Fibroblast of lung (primary cell): Measurements from ENCODE around the gene HERC2. TPM values are rescaled to one million over a fixed set of nuclear protein-coding genes. Genes with fewer than 3 reads are reported as not detected.

ENCODE experiments used
- DNase-seq, 2 donors: peaks; one replicate each; pipeline versions ENCODE4 v3.0.0 to v3.0.0-alpha.2; 2010; ENCODE audit warnings: low read depth in 2 of 2
- H2AFZ ChIP-seq: 2 replicates; pipeline ENCODE4 v1.5.1; 2012; ENCODE audit warnings: low read length, control low read depth, inconsistent platforms
- H3K27ac ChIP-seq: 2 replicates; pipeline ENCODE4 v1.5.1; 2011; ENCODE audit warnings: low read length, control low read depth; ENCODE audit not compliant: insufficient read depth
- H3K27me3 ChIP-seq: 2 replicates; pipeline ENCODE4 v1.5.1; 2011; ENCODE audit warnings: mild to moderate bottlenecking, low read length; ENCODE audit not compliant: control insufficient read depth, insufficient read depth
- H3K36me3 ChIP-seq: 2 replicates; pipeline ENCODE4 v1.5.1; 2011; ENCODE audit warnings: low read length; ENCODE audit not compliant: control insufficient read depth, insufficient read depth
- H3K4me1 ChIP-seq: 2 replicates; pipeline ENCODE4 v1.5.1; 2011; ENCODE audit warnings: low read length; ENCODE audit not compliant: control insufficient read depth, insufficient read depth; ENCODE audit errors: extremely low read depth
- H3K4me2 ChIP-seq: 2 replicates; pipeline ENCODE4 v1.5.1; 2011; ENCODE audit warnings: low read length, control low read depth; ENCODE audit not compliant: insufficient read depth; ENCODE audit errors: extremely low read depth
- H3K4me3 ChIP-seq, 4 experiments: fragments of 200-600 bp in 1 of 4; sonication (generic) in 1 of 4; replicated peaks in 1 of 4; 2 replicates each; pipeline ENCODE4 v1.5.1; 2011 to 2016; ENCODE audit warnings: low read length in 4 of 4, low read depth in 3 of 4, mild to moderate bottlenecking in 3 of 4, control low read depth in 2 of 4, inconsistent platforms in 1 of 4, mixed read lengths in 1 of 4; ENCODE audit not compliant: insufficient read depth in 1 of 4; ENCODE audit errors: control extremely low read depth in 1 of 4
- H3K79me2 ChIP-seq: 2 replicates; pipeline ENCODE4 v1.5.1; 2012; ENCODE audit warnings: mild to moderate bottlenecking, low read length, inconsistent platforms; ENCODE audit not compliant: control insufficient read depth, insufficient read depth
- H3K9ac ChIP-seq: 2 replicates; pipeline ENCODE4 v1.5.1; 2011; ENCODE audit warnings: mild to moderate bottlenecking, low read length, control low read depth; ENCODE audit not compliant: insufficient read depth
- H3K9me3 ChIP-seq: 2 replicates; pipeline ENCODE4 v1.5.1; 2012; ENCODE audit warnings: low read depth, low read length; ENCODE audit not compliant: control insufficient read depth, insufficient read depth
- H4K20me1 ChIP-seq: 2 replicates; pipeline ENCODE4 v1.5.1; 2011; ENCODE audit warnings: low read length; ENCODE audit not compliant: control insufficient read depth, insufficient read depth; ENCODE audit errors: extremely low read depth
- EZH2 ChIP-seq: IDR thresholded peaks from 2 replicates; pipeline ENCODE4 v1.5.1; 2012; ENCODE audit warnings: low read length, control low read depth, mild to moderate bottlenecking; ENCODE audit errors: missing control alignments
- polyA plus RNA-seq, 2 donors: library from polyadenylated mRNA; depleted of rRNA in 1 of 2; stranded (reverse) in 1 of 2; unstranded in 1 of 2; fragments of >200 nt; gene quantifications; 2 replicates each; pipeline ENCODE4 v1.2.1, GENCODE V29; 2011 to 2012; ENCODE audit warnings: missing spikeins in 1 of 2
- total RNA-seq: library from RNA; depleted of rRNA; stranded (reverse); fragments of >200 nt; gene quantifications from 2 replicates; pipeline ENCODE4 v1.2.1, GENCODE V29; 2014
- TF ChIP-seq, protein P1 (sequence below), 2 donors: IDR thresholded peaks in 1 of 2; conservative IDR thresholded peaks in 1 of 2; 1 replicate in 1 of 2; 2 replicates in 1 of 2; pipeline ENCODE4 v1.5.1; 2011 to 2012; ENCODE audit warnings: low read length in 2 of 2, control low read depth in 1 of 2, inconsistent platforms in 1 of 2, low read depth in 1 of 2, mild to moderate bottlenecking in 1 of 2

HERC2 gene
- total and polyA plus RNA-seq, 2 donors (not counting 1 experiment from before 2014, with no cell fraction given): 12.4 to 55.8 TPM

DNA sequence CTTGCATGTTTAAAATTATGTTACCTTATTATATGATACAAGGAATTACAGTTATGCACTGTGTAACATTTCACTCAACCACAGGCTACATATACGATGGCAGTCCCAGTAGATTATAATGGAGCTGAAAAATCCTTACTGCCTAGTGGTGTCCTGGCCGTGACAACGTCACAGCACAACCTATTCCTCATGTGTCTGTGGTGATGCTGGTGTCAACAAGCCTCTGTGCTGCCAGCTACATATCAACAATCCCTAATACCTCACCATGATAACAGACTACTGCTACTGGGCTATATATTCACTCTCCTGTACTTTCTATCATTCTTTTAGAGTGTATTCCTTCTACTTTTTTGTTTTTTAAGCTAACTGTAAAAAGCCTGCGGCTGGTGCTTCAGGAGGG lies 142.7 kb downstream of the HERC2 start:
- peaks cover 6% of the 10 kb centered on the region for H3K36me3 ChIP-seq
- H2AFZ ChIP-seq: no peak overlapping the region
- H3K4me1 ChIP-seq: no peaks in the 10 kb centered on the region
- H3K4me2 ChIP-seq: no peak overlapping the region
- no peak overlapping the region for H3K4me3 ChIP-seq
- H3K9me3 ChIP-seq: no peaks in the 10 kb centered on the region
- DNase-seq: no peak
- no peaks in the 10 kb centered on the region for H3K27me3 ChIP-seq
- TF ChIP-seq, protein P1, sequence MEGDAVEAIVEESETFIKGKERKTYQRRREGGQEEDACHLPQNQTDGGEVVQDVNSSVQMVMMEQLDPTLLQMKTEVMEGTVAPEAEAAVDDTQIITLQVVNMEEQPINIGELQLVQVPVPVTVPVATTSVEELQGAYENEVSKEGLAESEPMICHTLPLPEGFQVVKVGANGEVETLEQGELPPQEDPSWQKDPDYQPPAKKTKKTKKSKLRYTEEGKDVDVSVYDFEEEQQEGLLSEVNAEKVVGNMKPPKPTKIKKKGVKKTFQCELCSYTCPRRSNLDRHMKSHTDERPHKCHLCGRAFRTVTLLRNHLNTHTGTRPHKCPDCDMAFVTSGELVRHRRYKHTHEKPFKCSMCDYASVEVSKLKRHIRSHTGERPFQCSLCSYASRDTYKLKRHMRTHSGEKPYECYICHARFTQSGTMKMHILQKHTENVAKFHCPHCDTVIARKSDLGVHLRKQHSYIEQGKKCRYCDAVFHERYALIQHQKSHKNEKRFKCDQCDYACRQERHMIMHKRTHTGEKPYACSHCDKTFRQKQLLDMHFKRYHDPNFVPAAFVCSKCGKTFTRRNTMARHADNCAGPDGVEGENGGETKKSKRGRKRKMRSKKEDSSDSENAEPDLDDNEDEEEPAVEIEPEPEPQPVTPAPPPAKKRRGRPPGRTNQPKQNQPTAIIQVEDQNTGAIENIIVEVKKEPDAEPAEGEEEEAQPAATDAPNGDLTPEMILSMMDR (conservative IDR thresholded peaks at IDR 0.05 in 1 of 2, IDR thresholded peaks at IDR 0.05 in 1 of 2; ENCODE audit: low read depth in 1 of 2, low read length in 2 of 2): no peak
- TF ChIP-seq EZH2: no peak
- H4K20me1 ChIP-seq: no peaks in the 10 kb centered on the region
- H3K27ac ChIP-seq: no peak overlapping the region
- no peak overlapping the region for H3K9ac ChIP-seq
- H3K79me2 ChIP-seq: no peaks in the 10 kb centered on the region

DNA sequence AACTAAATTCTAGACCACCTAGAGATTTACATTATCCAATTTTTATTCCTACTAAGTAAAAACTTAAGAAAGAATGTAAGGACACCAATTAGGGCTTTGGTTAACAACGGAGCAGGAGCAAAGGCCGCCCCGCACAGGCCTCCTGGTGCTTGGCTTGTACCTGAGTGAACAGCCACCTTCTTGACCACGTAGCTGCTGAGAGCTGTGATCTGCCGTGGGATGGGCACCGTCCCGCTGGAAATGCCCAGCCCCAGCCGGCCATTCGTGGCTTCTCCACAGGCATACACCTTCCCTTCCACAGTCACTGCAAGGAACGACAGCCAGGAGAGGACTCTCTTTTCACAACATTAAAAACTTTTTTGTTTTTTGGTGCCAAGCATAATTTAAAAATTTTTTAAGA lies 143.3 kb downstream of the HERC2 start:
- DNase-seq: no peak
- Histone ChIP-seq H3K4me3 (no peak overlapping the region), H3K27ac (no peak overlapping the region), H3K4me2 (no peak overlapping the region), H3K9ac (no peak overlapping the region), H3K79me2 (no peaks in the 10 kb centered on the region), H3K27me3 (no peaks in the 10 kb centered on the region), H3K4me1 (no peaks in the 10 kb centered on the region), H4K20me1 (no peaks in the 10 kb centered on the region), H2AFZ (no peak overlapping the region), H3K9me3 (no peaks in the 10 kb centered on the region), H3K36me3 (peaks cover 6% of the 10 kb centered on the region)
- TF ChIP-seq, protein P1 (conservative IDR thresholded peaks at IDR 0.05 in 1 of 2, IDR thresholded peaks at IDR 0.05 in 1 of 2; ENCODE audit: low read depth in 1 of 2, low read length in 2 of 2): no peak
- no peak for TF ChIP-seq EZH2

DNA sequence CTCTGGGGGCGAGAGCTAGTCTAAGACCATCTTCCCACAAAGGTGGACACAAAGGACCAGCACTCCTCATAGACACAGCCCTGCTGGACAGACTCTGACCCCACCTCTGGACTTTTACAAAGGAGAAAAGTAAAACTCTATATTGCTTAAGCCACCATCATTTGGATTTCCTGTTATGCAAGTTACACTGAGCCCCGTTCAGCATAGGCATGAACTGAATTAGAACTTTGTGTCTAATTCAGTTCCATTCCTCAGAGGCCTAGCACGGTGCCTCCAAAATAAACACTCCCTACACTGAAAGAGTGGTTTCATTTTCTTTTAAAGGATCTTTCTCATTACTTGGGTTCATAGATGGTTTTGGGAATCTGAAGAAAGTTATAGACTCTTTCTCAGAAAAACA lies 143.7 kb downstream of the HERC2 start:
- Histone ChIP-seq H3K4me2 (no peak overlapping the region), H3K9ac (no peak overlapping the region), H2AFZ (no peak overlapping the region), H4K20me1 (no peaks in the 10 kb centered on the region), H3K36me3 (peaks cover 6% of the 10 kb centered on the region), H3K4me1 (no peaks in the 10 kb centered on the region), H3K79me2 (no peaks in the 10 kb centered on the region), H3K27me3 (no peaks in the 10 kb centered on the region), H3K9me3 (no peaks in the 10 kb centered on the region), H3K4me3 (no peak overlapping the region), H3K27ac (no peak overlapping the region)
- no peak for DNase-seq
- TF ChIP-seq, protein P1 (conservative IDR thresholded peaks at IDR 0.05 in 1 of 2, IDR thresholded peaks at IDR 0.05 in 1 of 2; ENCODE audit: low read depth in 1 of 2, low read length in 2 of 2): no peak
- no peak for TF ChIP-seq EZH2
